ENCODE results near the gene KRT10.

GRCh38 chr17:40833882-40834281, 11.5 kb upstream of the KRT10 start:
- TF ChIP-seq CTCF (IDR thresholded peaks at IDR 0.05) (no peak), POLR2A (IDR thresholded peaks at IDR 0.05) (no peak), POLR2AphosphoS5 (IDR thresholded peaks at IDR 0.05) (no peak)

Measured in prostate gland (tissue), 2 donors.